Spinal cord (tissue), 10 donors: ENCODE data around the gene TSKU. TPM values are rescaled to one million over a fixed set of nuclear protein-coding genes. Genes with fewer than 3 reads are reported as not detected.

Source experiments
- DNase-seq, 6 donors: peaks; one replicate each; pipeline versions ENCODE4 v3.0.0 to v3.0.0-alpha.2; 2013 to 2015; ENCODE audit warnings: low spot score in 6 of 6, low read depth in 4 of 6
- H3K27ac ChIP-seq: one replicate; pipeline ENCODE4 v1.5.1; 2013; ENCODE audit warnings: low read depth, low read length, control low read depth
- H3K27me3 ChIP-seq: one replicate; pipeline ENCODE4 v1.6.1; 2013; ENCODE audit warnings: low read length; ENCODE audit not compliant: control insufficient read depth, insufficient read depth
- H3K36me3 ChIP-seq: one replicate; pipeline ENCODE4 v1.6.1; 2013; ENCODE audit warnings: low read length; ENCODE audit not compliant: control insufficient read depth, insufficient read depth
- H3K4me1 ChIP-seq: one replicate; pipeline ENCODE4 v1.6.1; 2013; ENCODE audit warnings: low read length; ENCODE audit not compliant: control insufficient read depth, insufficient read depth
- H3K4me3 ChIP-seq: one replicate; pipeline ENCODE4 v1.5.1; 2013; ENCODE audit warnings: low read depth, low read length, control low read depth
- H3K9me3 ChIP-seq: one replicate; pipeline ENCODE4 v1.6.1; 2013; ENCODE audit warnings: low read length; ENCODE audit not compliant: control insufficient read depth, insufficient read depth
- WGBS: methylation state at CpG from one replicate; pipeline ENCODE4 v1.1.5; 2013; ENCODE audit warnings: missing lambda C conversion rate; ENCODE audit not compliant: insufficient coverage; 5-methylcytosine and 5-hydroxymethylcytosine counted together
- polyA plus RNA-seq, 2 donors: library from polyadenylated mRNA; unstranded; fragments of 120-200 nt; gene quantifications; one replicate each; pipeline ENCODE4 v1.2.1, GENCODE V29; 2013; ENCODE audit not compliant: insufficient read length in 2 of 2
- total RNA-seq, 2 donors: library from RNA; depleted of rRNA in 1 of 2; stranded (reverse); fragments of 120-200 nt in 1 of 2; fragments of >200 nt in 1 of 2; gene quantifications; one replicate each; pipeline versions ENCODE4 v1.2.3 to v1.2.4, GENCODE V29; 2013 to 2014
- donor health status: healthy.

The TSKU gene
- total and polyA plus RNA-seq, 4 donors, result 7.9 to 30.9 (median 24.9) TPM

DNA sequence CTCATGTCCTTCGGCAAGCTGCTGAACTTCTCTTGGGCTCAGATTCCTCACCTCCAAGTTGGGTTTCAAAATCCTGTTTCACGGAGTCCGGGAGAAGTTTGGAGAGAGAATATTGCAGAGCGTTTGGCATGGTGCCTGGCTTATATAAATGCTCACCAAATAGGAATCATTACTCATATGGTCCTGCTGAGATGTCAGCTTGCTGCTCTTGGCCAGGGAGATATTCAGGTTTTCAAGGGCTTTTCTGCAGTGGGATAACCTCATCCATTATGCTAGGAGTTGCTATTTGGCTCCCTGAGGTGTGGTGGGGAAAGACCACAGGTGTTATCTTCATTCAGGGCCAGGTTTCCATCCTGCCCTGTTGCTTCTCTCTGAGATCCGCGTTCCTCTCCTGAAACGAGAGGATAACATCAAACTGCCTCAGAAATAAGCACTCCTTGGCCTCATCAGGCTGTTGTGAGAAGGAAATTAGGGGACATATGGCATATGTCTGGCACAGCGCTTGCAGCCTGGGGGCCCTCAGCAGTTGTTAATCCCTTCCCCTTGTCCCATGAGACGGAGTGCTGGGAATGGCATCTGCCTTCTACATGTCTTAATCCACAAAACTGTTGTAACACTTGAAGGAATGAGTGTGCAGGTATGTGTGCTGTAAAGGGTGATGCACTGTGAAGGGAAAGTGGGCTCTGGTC, 47.6 kb downstream of the TSKU start:
- Histone ChIP-seq H3K27ac (no peak overlapping the region), H3K9me3 (no peaks in the 10 kb centered on the region), H3K36me3 (no peaks in the 10 kb centered on the region), H3K4me1 (no peaks in the 10 kb centered on the region), H3K27me3 (no peaks in the 10 kb centered on the region), H3K4me3 (no peak overlapping the region)
- DNase-seq, result peak in 2 of 6 donors; percentile 49 to 65
- 53% methylated on average over 5 of the region's 9 CpGs for WGBS

DNA sequence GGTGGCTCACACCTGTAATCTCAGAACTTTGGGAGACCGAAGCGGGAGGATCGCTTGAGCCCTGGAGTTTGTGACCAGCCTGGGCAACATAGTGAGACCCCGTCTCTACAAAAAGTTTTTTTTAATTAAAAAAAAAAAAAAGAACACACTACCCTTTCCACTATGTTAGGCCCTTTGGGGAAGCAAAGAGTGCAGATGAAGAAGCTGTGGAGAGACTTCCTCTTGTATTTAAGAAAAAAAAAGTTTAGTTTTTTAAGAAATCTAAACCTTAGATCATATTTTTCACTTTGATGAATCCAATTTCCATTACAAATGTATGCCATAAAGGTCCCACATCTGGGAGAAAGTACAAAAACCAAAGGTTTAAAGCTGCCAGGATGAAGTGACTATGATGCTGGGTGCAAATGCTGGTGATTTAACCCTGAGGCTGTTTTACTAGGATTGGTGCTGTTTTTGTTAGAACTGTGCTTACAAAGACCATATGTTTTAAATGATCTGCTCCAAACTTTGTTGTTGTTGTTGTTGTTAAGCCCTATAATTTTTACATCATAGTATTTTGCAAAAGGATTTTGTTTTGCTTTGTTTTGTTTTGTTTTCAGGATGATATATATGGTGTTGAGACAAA, 48.6 kb downstream of the TSKU start:
- Histone ChIP-seq H3K36me3 (no peaks in the 10 kb centered on the region), H3K27me3 (no peaks in the 10 kb centered on the region), H3K4me1 (peaks cover 6% of the 10 kb centered on the region), H3K9me3 (no peaks in the 10 kb centered on the region), H3K27ac (no peak overlapping the region), H3K4me3 (no peak overlapping the region)
- WGBS, result 100% methylated on average over 1 of the region's 4 CpGs
- DNase-seq, result no peak

DNA sequence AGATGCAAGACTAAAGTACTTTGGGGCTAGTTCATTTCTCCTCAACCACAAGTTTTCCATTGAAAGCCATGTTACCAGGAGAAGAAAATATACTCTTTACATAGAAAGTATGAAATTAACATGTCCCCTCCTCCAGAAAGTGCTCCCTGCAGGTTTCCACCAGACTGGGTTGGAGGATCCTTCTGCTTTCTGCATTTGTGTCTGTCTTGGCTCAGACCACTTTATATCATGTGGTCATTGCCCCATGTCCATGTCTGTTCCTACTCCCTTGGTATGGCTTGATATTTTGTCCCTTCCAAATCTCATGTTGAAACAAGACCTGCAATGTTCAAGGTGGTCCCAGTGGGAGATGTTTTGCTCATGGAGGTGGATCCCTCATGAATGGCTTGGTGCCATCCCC, 49.2 kb downstream of the TSKU start:
- H3K9me3 ChIP-seq, result no peaks in the 10 kb centered on the region
- no peak overlapping the region for H3K27ac ChIP-seq
- no peak for DNase-seq
- H3K4me1 ChIP-seq, result peaks cover 9% of the 10 kb centered on the region
- no peaks in the 10 kb centered on the region for H3K36me3 ChIP-seq
- H3K27me3 ChIP-seq, result no peaks in the 10 kb centered on the region
- H3K4me3 ChIP-seq, result no peak overlapping the region

DNA sequence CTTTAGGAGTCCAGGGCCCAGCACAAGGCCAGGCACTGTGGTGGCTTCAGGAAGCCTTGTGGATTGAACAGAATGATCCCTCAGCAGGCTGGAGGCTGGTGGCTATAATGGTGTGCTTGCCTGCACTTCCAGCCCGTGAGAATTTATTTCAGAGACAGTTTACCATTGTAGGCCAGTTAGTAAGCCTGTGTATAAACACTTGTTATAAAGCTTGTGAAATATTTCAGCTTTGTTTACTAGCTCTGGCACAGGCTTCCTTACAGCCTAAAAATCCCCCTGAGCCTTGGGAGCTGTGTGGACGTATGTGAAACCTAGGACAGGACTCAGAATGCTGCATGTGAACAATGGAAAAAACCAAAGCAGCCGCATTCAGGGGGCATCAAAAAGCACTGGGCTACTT, 51.0 kb downstream of the TSKU start:
- Histone ChIP-seq H3K4me1 (peaks cover 26% of the 10 kb centered on the region), H3K27me3 (no peaks in the 10 kb centered on the region), H3K4me3 (no peak overlapping the region), H3K27ac (no peak overlapping the region), H3K9me3 (no peaks in the 10 kb centered on the region), H3K36me3 (no peaks in the 10 kb centered on the region)
- DNase-seq, result peak in 1 of 6 donors; percentile 5
- 71% methylated on average over 3 of the region's 3 CpGs for WGBS

DNA sequence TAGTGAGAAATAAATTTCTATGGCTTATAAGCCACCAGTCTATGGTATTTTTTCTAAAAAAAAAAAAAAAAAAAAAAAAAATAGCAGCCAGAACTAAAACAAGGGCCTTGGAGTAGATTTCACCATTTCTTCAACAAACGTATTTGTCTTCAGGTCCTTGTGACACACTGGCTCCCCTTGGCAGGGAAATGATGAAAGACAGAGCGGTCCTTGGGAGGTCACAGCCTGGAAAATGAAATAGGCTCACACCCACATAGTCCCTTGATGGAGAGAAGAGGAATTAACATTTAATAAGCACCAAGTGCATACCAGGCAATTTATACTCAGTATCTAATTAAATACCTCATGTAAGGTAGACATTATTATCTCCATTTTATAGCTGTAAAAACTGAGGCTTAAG, 51.9 kb downstream of the TSKU start:
- Histone ChIP-seq H3K9me3 (no peaks in the 10 kb centered on the region), H3K4me1 (peaks cover 28% of the 10 kb centered on the region), H3K27ac (no peak overlapping the region), H3K36me3 (no peaks in the 10 kb centered on the region), H3K27me3 (no peaks in the 10 kb centered on the region), H3K4me3 (no peak overlapping the region)
- WGBS, result 100% methylated on average over 1 of the region's 2 CpGs
- DNase-seq, result no peak

DNA sequence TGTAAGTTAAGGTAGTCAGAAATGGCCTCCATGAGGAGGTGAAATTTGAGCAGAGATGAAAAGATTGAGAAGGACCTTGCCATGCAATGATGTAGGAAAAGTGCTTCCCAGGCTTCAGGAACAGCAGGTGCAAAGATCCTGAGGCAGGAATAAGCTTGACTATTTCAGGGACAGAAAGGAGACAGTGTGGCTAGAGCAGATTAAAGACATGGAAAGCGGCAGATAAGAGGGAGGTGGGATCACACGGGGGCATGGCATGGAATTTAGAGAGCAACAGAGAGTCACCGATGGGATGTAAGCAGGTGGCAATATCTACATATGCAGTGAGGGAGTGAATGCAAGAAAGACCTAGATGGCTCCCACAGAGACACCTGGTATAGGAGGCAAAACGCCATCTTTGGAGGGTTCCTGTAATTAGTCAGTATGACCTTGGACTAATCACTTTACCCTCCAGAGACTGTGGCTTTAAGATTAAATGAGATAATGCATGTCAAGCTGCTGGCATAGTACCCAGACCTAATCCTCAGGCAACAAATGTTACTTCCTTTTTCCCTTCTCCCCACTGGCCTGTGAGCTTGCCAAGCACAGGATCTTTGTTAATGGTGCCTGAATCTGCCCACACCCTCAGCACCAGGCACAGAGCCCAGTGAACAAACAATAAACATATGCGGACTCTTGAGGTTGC, 52.9 kb downstream of the TSKU start:
- H3K36me3 ChIP-seq, result no peaks in the 10 kb centered on the region
- WGBS, result 73% methylated on average over 4 of the region's 5 CpGs

DNA sequence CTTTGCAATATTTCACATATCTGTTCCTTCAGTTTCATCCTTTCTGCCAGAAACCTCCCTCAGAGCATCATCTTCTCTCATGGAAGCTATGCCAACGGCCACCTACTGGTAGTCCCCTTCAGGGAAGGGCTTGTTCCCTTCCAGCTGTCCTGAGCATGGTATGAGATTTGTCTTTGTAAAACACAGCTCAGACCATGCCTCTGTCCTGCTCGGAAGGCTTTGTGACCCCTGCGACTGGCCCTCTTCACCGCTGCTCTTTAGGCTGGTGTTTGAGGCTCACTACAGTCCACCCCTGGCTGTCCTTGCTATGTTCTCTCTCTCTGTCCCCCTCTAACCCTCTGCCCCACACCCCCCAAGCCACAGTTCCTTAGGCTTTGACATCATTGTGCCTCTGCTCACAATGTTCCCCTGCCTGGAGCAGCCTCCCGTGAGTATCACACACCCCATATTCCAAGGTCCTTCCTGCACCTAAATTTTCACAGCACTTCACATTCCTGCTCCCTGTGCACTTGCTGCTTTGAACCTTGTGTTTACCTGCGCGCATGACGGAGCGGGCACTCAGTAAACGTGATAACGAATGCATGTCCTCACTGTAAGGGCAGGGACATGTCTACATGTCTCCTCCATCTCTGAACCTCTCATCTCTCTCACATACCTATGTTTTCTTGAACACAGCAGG, 53.6 kb downstream of the TSKU start:
- no peak for DNase-seq
- no peak overlapping the region for H3K27ac ChIP-seq
- H3K27me3 ChIP-seq, result no peaks in the 10 kb centered on the region
- 74% methylated on average over 10 of the region's 11 CpGs for WGBS
- H3K4me1 ChIP-seq, result peaks cover 28% of the 10 kb centered on the region
- H3K9me3 ChIP-seq, result no peaks in the 10 kb centered on the region
- no peak overlapping the region for H3K4me3 ChIP-seq
- no peaks in the 10 kb centered on the region for H3K36me3 ChIP-seq

More for the DNA sequence above, 52.9 kb downstream of the TSKU start:
- Histone ChIP-seq H3K27me3 (no peaks in the 10 kb centered on the region), H3K4me1 (peaks cover 28% of the 10 kb centered on the region), H3K9me3 (no peaks in the 10 kb centered on the region), H3K4me3 (no peak overlapping the region), H3K27ac (no peak overlapping the region)
- peak in 2 of 6 donors; percentile 49 to 60 for DNase-seq

DNA sequence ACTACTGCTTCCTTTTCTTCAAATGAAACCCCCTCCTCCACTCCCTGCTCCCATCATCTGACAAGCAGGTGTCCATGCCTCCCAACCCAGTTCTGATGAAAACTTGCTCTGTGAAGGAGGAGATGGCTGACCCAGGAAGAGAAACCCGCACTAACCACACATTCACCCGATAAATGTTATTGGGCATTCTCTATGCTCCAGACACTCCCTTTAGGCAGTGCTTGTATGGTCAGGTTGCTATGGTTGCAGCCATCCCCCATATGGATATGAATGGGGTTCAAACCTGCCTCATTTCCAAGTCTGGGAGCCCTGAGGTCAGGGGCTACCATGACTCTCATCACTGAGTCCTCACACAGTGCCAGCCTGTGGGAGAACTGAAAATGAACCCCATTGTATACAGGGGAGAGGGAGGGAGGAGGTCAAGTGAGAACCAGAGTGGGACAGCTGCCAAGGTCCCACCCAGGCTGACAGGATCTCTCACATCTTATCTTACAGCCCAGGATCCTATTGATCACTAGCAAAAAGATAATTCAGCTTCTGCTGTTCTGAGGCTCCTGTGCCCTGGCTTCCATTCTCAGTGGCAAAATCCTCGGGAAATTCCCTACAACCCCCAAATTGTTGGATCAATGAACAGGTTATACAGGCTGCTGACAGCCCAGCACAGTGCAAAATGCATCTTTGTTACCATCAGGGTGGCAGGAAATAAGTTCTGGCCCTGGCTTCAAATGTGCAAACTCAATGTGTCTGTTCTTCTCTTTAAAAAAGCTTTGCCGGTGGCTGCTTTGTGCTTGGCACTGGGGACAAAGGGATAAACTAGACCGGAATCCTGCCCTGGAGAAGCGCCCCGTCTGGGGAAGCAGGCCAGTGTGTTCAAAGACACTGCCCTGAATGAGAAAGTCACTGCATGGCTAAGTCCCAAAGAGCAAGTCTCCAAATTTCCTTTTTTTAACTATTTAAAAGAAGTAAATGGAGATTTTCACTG, 54.8 kb downstream of the TSKU start:
- no peaks in the 10 kb centered on the region for H3K27me3 ChIP-seq
- 38% methylated on average over 5 of the region's 7 CpGs for WGBS
- no peaks in the 10 kb centered on the region for H3K9me3 ChIP-seq
- DNase-seq, result peak in 2 of 6 donors; percentile 46 to 72
- H3K4me1 ChIP-seq, result peaks cover 28% of the 10 kb centered on the region
- H3K27ac ChIP-seq, result peak overlapping the region; percentile 37
- H3K36me3 ChIP-seq, result no peaks in the 10 kb centered on the region
- no peak overlapping the region for H3K4me3 ChIP-seq

DNA sequence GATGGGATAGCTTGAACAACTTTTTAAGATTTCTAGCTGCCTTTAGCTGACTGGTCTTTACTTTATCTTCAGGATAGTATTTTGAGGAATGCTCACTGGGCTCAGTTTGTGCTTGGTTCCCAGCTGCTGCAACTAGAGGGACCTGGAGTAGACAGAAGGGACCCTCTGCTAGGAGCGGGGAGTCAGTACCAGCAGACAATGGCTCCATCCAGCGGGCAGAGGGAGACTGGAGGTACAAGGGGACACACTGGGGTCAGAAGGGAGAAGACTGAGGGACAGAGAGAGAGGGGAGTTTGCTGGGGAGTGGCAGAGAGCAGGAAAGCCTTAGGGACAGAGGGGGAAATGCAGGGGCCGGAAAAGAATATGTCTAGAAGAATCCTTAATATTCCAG, 55.5 kb downstream of the TSKU start:
- WGBS, result 26% methylated on average over 2 of the region's 3 CpGs
- Histone ChIP-seq H3K27ac (peak overlapping the region; percentile 37), H3K27me3 (no peaks in the 10 kb centered on the region), H3K36me3 (no peaks in the 10 kb centered on the region), H3K4me3 (no peak overlapping the region), H3K4me1 (peaks cover 28% of the 10 kb centered on the region), H3K9me3 (no peaks in the 10 kb centered on the region)
- DNase-seq, result peak in 2 of 6 donors; percentile 31 to 48
